ENCODE results near the gene NAPB.

NAPB gene

GRCh38 chr20:23442436-23442835 is 21.1 kb upstream of the NAPB start:
- no peak overlapping the region for H3K4me3 ChIP-seq (replicated peaks; ENCODE audit: low read depth, low read length)
- DNase-seq (ENCODE audit: extremely low read depth, insufficient read length): no peak
- H3K27me3 ChIP-seq (replicated peaks; ENCODE audit: control insufficient read depth, insufficient read depth, low read length): no peaks in the 10 kb centered on the region
- no peaks in the 10 kb centered on the region for H3K36me3 ChIP-seq (ENCODE audit: control insufficient read depth, insufficient read depth, low read length)
- TF ChIP-seq CTCF (IDR thresholded peaks at IDR 0.05; ENCODE audit: insufficient read depth, low read length, poor library complexity, severe bottlenecking): no peak

- no peak overlapping the region for H3K4me3 ChIP-seq (replicated peaks; ENCODE audit: low read depth, low read length)
- peak; percentile 86 for TF ChIP-seq CTCF (IDR thresholded peaks at IDR 0.05; ENCODE audit: insufficient read depth, low read length, poor library complexity, severe bottlenecking)
- no peaks in the 10 kb centered on the region for H3K27me3 ChIP-seq (replicated peaks; ENCODE audit: control insufficient read depth, insufficient read depth, low read length)
- DNase-seq (ENCODE audit: extremely low read depth, insufficient read length): no peak
- H3K36me3 ChIP-seq (ENCODE audit: control insufficient read depth, insufficient read depth, low read length): no peaks in the 10 kb centered on the region
These were observed 20.6 kb upstream of the NAPB start for GRCh38 chr20:23441850-23442313.

- no peak for DNase-seq (ENCODE audit: extremely low read depth, insufficient read length)
- Histone ChIP-seq H3K4me3 (replicated peaks; ENCODE audit: low read depth, low read length) (no peak overlapping the region), H3K36me3 (ENCODE audit: control insufficient read depth, insufficient read depth, low read length) (no peaks in the 10 kb centered on the region), H3K27me3 (replicated peaks; ENCODE audit: control insufficient read depth, insufficient read depth, low read length) (no peaks in the 10 kb centered on the region)
- no peak for TF ChIP-seq CTCF (IDR thresholded peaks at IDR 0.05; ENCODE audit: insufficient read depth, low read length, poor library complexity, severe bottlenecking)
These were observed 18.7 kb upstream of the NAPB start for GRCh38 chr20:23440004-23440403.

- Histone ChIP-seq H3K36me3 (ENCODE audit: control insufficient read depth, insufficient read depth, low read length) (no peaks in the 10 kb centered on the region), H3K4me3 (replicated peaks; ENCODE audit: low read depth, low read length) (no peak overlapping the region), H3K27me3 (replicated peaks; ENCODE audit: control insufficient read depth, insufficient read depth, low read length) (no peaks in the 10 kb centered on the region)
- TF ChIP-seq CTCF (IDR thresholded peaks at IDR 0.05; ENCODE audit: insufficient read depth, low read length, poor library complexity, severe bottlenecking): no peak
- DNase-seq (ENCODE audit: extremely low read depth, insufficient read length): no peak
These were observed 17.4 kb upstream of the NAPB start for GRCh38 chr20:23438661-23439060.

- no peaks in the 10 kb centered on the region for H3K27me3 ChIP-seq (replicated peaks; ENCODE audit: control insufficient read depth, insufficient read depth, low read length)
- DNase-seq (ENCODE audit: extremely low read depth, insufficient read length): no peak
- no peak overlapping the region for H3K4me3 ChIP-seq (replicated peaks; ENCODE audit: low read depth, low read length)
- H3K36me3 ChIP-seq (ENCODE audit: control insufficient read depth, insufficient read depth, low read length): no peaks in the 10 kb centered on the region
- no peak for TF ChIP-seq CTCF (IDR thresholded peaks at IDR 0.05; ENCODE audit: insufficient read depth, low read length, poor library complexity, severe bottlenecking)
These were observed 16.0 kb upstream of the NAPB start for GRCh38 chr20:23437126-23437899.
